ENCODE data around the gene CYB5RL. TPM values are rescaled to one million over a fixed set of nuclear protein-coding genes. Genes with fewer than 3 reads are reported as not detected.

Gene CYB5RL, protein sequence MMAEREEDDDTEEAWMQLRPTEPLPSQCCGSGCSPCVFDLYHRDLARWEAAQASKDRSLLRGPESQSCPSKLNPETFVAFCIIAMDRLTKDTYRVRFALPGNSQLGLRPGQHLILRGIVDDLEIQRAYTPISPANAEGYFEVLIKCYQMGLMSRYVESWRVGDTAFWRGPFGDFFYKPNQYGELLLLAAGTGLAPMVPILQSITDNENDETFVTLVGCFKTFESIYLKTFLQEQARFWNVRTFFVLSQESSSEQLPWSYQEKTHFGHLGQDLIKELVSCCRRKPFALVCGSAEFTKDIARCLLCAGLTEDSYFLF
- total RNA-seq = 2.3 and 5.6 TPM in 2 replicates

DNA sequence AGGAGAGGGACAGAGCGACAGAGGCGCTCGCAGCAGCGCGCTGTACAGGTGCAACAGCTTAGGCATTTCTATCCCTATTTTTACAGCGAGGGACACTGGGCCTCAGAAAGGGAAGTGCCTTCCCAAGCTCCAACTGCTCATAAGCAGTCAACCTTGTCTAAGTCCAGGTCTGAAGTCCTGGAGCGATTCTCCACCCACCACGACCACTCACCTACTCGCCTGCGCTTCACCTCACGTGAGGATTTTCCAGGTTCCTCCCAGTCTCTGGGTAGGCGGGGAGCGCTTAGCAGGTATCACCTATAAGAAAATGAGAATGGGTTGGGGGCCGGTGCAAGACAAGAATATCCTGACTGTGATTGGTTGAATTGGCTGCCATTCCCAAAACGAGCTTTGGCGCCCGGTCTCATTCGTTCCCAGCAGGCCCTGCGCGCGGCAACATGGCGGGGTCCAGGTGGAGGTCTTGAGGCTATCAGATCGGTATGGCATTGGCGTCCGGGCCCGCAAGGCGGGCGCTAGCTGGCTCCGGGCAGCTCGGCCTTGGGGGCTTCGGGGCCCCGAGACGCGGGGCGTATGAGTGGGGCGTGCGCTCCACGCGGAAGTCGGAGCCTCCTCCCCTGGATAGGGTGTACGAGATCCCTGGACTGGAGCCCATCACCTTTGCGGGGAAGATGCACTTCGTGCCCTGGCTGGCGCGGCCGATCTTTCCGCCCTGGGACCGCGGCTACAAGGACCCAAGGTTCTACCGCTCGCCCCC is at the start of gene CYB5RL, which contains the start of gene MRPL37:
CYB5RL (minus strand) TSS at position 266 of the 754 bp plus-strand sequence. CDS start 4,414 bp downstream, outside the sequence.
MRPL37 (plus strand) TSS at position 403 of the 754 bp plus-strand sequence; CDS start at position 480, 77 bp downstream.

DNA sequence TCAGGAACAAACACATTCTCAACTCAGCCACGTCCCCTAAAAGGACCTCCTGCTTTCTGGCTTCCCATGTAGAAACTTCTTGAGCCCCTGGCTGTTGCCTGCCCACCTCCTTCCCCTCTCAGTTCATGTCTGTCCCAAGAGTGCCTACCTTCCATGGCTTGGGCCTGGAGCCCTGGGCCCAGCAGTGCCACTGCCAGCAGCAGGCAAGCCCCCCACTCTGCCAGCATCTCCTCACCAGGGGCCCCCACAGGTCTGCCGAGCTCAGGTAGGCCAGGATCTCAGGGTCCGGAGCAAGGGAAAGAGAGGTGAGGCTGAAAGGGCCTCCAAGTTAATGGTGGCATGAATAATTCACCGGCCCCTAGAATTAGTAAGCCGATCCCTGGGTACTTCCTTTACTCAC is 47.1 kb downstream of the CYB5RL start, which contains the start of gene CDCP2:
CDCP2 (minus strand) TSS at position 305 of the 400 bp plus-strand sequence; CDS start at position 227, 78 bp downstream.

Other genes with a start within 250 kb of the CYB5RL start
- gene LDLRAD1, start 181.8 kb downstream of the CYB5RL start, total RNA-seq = not detected in 2 replicates
- 175 and 380 TPM in 2 replicates for gene TMEM59, start 146.8 kb downstream of the CYB5RL start, total RNA-seq
- 1.9 and 2.6 TPM in 2 replicates for gene TCEANC2, start 146.4 kb downstream of the CYB5RL start, total RNA-seq
- not detected in 2 replicates for gene CDCP2, start 47.0 kb downstream of the CYB5RL start, total RNA-seq
- gene MRPL37, start 137 bp upstream of the CYB5RL start, total RNA-seq = 27.6 and 36.6 TPM in 2 replicates
- 7.2 and 7.4 TPM in 2 replicates for gene SSBP3, start 206.4 kb upstream of the CYB5RL start, total RNA-seq